Lower lobe of right lung (tissue), 2 donors: ENCODE results near the gene FAM114A2. TPM values are rescaled to one million over a fixed set of nuclear protein-coding genes. Genes with fewer than 3 reads are reported as not detected.

Source experiments
- ATAC-seq, 2 donors: fragments of 200-7000 bp; cut with Tn5 transposase; one replicate each; pipeline ENCODE4 v1.9.1; 2020 to 2022; ENCODE audit warnings: mild to moderate bottlenecking in 2 of 2, moderate library complexity in 2 of 2
- DNase-seq: peaks from one replicate; pipeline ENCODE4 v3.0.0-alpha.2; 2020
- H3K27ac ChIP-seq: fragments of 200-600 bp; one replicate; pipeline ENCODE4 v1.8.0; 2022
- H3K27me3 ChIP-seq: fragments of 200-600 bp; one replicate; pipeline ENCODE4 v1.8.0; 2022; ENCODE audit warnings: low read depth
- H3K36me3 ChIP-seq: fragments of 200-600 bp; one replicate; pipeline ENCODE4 v1.8.0; 2022; ENCODE audit warnings: mild to moderate bottlenecking
- H3K4me1 ChIP-seq: fragments of 200-600 bp; one replicate; pipeline ENCODE4 v1.8.0; 2022
- H3K4me3 ChIP-seq: fragments of 200-600 bp; one replicate; pipeline ENCODE4 v1.8.0; 2022; ENCODE audit warnings: mild to moderate bottlenecking
- H3K9me3 ChIP-seq: fragments of 200-600 bp; one replicate; pipeline ENCODE4 v1.8.0; 2022
- CTCF ChIP-seq: fragments of 200-600 bp; IDR thresholded peaks from one replicate; pipeline ENCODE4 v1.8.0; 2022; ENCODE audit warnings: antibody characterized with exemption, mild to moderate bottlenecking
- intact Hi-C: fragments of 100-400 bp; cut with DNase I; formaldehyde crosslinking; loops from one replicate; pipeline ENCODE4 v1.11.0; 2022
- total RNA-seq: library from RNA; stranded (reverse); fragmentation: NEBNext Ultra II Directional; extraction: Animal tissue kit (Norgen Biotek cat#: 25700); gene quantifications from one replicate; pipeline ENCODE4 v1.2.1, GENCODE V29; 2021
- donor health status: DM: no; HTN: yes; CAD: no; lungs with severe emphysema.

Gene FAM114A2
- total RNA-seq, 1 donor from 2014 or later, result 39.6 TPM

GRCh38 chr5:154010660-154011059, 28.1 kb downstream of the FAM114A2 start:
- no peaks in the 10 kb centered on the region for H3K27me3 ChIP-seq
- no peak for TF ChIP-seq CTCF
- no peak overlapping the region for H3K4me3 ChIP-seq
- intact Hi-C loops, result no loop called here
- DNase-seq (no peak), ATAC-seq (no peak)
- H3K9me3 ChIP-seq, result no peaks in the 10 kb centered on the region
- no peaks in the 10 kb centered on the region for H3K4me1 ChIP-seq
- H3K27ac ChIP-seq, result no peak overlapping the region
- peaks cover 24% of the 10 kb centered on the region for H3K36me3 ChIP-seq

DNA sequence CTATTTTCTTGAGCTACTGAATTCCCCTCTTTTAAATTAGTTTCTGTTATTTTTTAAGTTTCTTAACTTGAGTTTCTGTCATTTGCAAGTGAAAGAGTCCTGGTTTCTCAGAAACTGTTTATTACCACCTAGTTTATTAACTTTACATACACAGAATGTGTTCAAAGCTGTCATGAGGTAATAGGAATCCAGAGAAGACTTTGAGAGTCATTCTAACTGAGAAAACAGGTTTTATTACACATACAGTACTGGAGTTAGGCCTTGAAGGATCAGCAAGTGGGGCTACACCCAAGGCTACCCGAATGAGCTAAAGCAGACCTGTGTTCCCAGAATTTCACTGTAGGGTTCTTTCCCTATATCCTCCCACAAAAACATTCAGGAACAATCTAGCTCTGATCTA, 33.1 kb downstream of the FAM114A2 start:
- TF ChIP-seq CTCF, result no peak
- Histone ChIP-seq H3K9me3 (no peaks in the 10 kb centered on the region), H3K4me3 (no peak overlapping the region), H3K36me3 (peaks cover 33% of the 10 kb centered on the region), H3K27me3 (no peaks in the 10 kb centered on the region), H3K4me1 (peaks cover 6% of the 10 kb centered on the region), H3K27ac (no peak overlapping the region)
- DNase-seq, result no peak
- intact Hi-C loops, result no loop called here
- no peak for ATAC-seq

DNA sequence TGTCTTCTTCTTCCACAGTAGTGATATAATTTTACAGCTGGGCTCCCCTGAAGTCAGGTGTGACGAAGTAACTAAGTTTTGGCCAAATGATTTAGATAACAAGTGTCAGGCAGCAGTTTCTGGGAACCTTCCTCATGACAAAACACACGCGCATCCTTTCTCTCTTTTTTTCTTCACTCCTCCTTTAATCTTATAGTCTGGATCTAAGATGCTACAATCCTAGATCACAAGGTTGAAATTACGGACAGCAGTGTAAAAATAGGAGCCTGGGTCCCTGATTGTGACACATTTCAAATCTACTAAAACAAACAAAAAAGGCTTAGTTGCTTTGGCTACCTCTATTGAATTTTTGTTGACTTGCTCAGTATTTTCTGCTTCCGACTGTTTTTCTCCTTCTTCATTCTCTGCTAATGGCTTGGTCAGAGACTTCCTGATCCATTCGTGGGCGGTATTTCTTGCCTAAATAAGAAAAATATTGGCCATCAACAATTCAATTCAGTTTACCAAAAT, 36.1 kb downstream of the FAM114A2 start:
- peak overlapping the region; percentile 36 for H3K27ac ChIP-seq
- DNase-seq (no peak), ATAC-seq (peak in 1 of 2 donors; percentile 16)
- no peaks in the 10 kb centered on the region for H3K9me3 ChIP-seq
- intact Hi-C loops, result no loop called here
- no peaks in the 10 kb centered on the region for H3K27me3 ChIP-seq
- H3K36me3 ChIP-seq, result peaks cover 29% of the 10 kb centered on the region
- TF ChIP-seq CTCF, result no peak
- no peak overlapping the region for H3K4me3 ChIP-seq
- peaks cover 6% of the 10 kb centered on the region for H3K4me1 ChIP-seq

- Histone ChIP-seq H3K4me3 (no peak overlapping the region), H3K27ac (peak overlapping the region; percentile 36), H3K4me1 (peaks cover 6% of the 10 kb centered on the region), H3K36me3 (peaks cover 34% of the 10 kb centered on the region), H3K27me3 (no peaks in the 10 kb centered on the region), H3K9me3 (no peaks in the 10 kb centered on the region)
- DNase-seq (no peak), ATAC-seq (peak; percentile 52 to 75)
- intact Hi-C loops, result no loop called here
- TF ChIP-seq CTCF, result no peak
These were observed 36.6 kb downstream of the FAM114A2 start for GRCh38 chr5:154002093-154002492.

DNA sequence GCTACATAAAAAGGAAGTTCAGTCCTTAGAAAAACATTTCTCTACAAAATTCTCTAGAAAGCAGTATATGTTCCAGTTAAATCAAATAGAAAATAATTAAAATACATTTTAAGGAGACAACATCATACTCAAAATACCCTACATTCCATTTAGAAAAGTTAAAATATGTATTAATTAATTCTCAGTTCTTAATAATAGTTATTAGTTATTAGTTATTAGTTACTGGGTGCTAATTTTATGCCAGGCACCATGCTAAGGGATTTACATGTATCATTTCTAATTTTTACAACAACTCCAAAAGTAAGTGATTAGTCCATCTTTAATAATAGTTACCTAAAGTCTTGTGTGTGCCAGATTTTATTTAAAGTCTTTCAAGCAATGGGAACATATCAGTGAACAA, 38.0 kb downstream of the FAM114A2 start:
- H3K27ac ChIP-seq, result no peak overlapping the region
- peaks cover 39% of the 10 kb centered on the region for H3K36me3 ChIP-seq
- H3K4me1 ChIP-seq, result peaks cover 6% of the 10 kb centered on the region
- H3K4me3 ChIP-seq, result no peak overlapping the region
- ATAC-seq (no peak), DNase-seq (no peak)
- H3K27me3 ChIP-seq, result no peaks in the 10 kb centered on the region
- intact Hi-C loops, result no loop called here
- no peaks in the 10 kb centered on the region for H3K9me3 ChIP-seq
- TF ChIP-seq CTCF, result no peak

DNA sequence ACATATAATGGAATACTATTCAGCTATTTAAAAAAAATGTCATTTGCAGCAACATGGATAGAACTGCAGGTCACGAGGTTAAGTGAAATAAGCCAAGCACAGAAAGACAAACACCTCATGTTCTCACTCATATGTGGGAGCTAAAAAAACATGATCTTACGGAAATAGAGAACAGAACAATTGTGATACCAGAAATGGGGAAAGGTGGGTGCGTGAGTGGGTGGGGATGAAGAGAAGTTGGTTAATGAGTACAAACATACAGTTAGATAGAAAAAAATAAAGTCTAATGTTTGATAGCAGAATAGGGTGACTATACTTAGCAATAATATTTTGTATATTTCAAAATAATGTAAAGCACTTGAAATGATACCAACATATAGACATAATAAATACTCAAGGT, 38.7 kb downstream of the FAM114A2 start:
- ATAC-seq, result no peak
- Histone ChIP-seq H3K27ac (no peak overlapping the region), H3K27me3 (no peaks in the 10 kb centered on the region), H3K36me3 (peaks cover 39% of the 10 kb centered on the region), H3K4me3 (no peak overlapping the region), H3K4me1 (peaks cover 6% of the 10 kb centered on the region), H3K9me3 (no peaks in the 10 kb centered on the region)
- no peak for DNase-seq
- intact Hi-C loops, result no loop called here
- TF ChIP-seq CTCF, result no peak
